Measurements from ENCODE around the gene FAM83F.
"Not testable (repeated sequence)": the region's sequence is repeated elsewhere in the genome, so short reads cannot be mapped to it uniquely, and the experiment has no call there.

The FAM83F gene

GRCh38 chr22:39994566-39995392 lies at the start of gene FAM83F:
FAM83F (plus strand) TSS chr22:39994954; CDS start chr22:39995043, 89 bp downstream.
- no peak for DNase-seq

- no peak for DNase-seq
Measured at GRCh38 chr22:39946126-39946502, 48.6 kb upstream of the FAM83F start.

DNA sequence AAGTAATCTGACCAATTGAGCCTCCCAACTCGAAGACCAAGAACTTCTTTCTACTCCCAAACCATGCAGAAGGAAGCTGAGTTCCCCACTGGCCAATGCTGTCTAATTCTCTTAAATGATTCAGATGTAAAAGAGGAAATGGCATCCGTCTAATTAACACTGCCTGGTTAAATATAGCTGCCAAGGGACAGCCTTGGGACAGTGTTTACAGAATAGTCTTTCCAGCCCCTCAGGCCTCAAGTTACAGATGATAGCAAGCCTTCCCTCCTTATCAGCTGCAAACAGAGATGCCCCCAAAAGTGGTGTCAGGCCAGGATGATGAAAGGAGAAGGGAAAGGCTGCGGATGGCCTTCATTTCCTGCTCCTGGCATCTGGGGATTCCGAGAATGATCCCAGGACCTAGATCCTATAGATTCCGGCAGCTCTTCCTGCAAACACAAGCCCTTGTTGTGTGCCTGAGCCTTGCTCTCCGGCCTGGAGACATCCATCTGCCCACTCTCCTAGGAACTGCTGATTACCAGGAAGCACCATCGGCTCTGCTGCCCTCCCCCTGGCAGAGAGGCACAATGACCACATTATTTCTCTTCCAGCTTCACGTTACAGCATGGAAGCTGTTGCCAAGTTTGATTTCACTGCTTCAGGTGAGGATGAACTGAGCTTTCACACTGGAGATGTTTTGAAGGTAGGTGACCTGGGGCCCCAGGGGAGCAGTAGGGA lies 48.1 kb upstream of the FAM83F start:
- DNase-seq, result no peak

DNA sequence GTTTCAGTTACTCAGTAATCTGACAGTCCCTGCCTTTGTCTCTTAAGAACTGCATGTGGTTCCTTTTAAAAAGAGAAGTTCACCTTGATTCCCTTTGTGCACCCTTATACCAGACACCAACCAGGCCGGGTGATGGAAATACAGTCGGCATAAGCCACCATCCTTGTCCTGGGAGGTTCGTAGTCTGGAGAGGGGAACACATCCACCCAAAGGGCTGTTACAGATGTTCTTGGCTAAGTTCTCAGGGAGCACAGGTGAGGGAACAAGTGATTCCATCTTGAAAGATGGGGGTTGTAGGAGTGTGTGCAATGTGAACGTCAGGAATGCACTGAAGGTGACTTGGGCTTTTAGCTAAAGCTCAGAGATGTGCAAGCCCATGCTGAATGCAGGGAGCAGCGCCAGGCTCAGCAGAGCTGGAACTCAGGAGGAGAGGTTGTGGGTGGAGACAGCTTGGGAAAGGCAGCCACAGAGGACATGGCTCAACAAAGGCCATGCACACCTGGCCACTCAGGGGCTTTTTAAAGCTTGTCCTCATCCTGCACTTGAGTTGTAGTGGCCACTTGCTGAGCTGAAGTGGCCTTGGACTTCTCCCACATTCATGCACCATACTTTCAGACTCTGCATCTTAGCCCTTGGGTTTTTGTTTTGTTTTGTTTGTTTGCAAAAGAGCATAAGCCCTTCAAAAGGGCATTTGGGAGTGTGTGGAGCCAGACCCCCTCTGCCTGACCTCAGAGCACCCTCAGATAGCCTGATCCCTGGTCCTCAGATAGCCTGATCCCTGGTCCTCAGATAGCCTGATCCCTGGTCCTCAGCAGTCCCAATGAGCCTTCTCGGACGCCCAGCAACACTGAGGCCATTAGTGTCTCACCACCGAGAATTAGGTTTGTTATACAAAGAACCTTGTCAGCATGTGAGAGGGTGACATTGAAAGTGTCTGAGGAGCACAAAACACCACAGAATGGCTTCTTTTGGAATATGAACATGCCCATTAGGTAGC lies 47.2 kb upstream of the FAM83F start:
- no peak for DNase-seq

GRCh38 chr22:39949964-39950737 lies 44.6 kb upstream of the FAM83F start:
- no peak for DNase-seq

GRCh38 chr22:39951603-39952293 lies 43.0 kb upstream of the FAM83F start:
- DNase-seq, result not testable (repeated sequence)

DNA sequence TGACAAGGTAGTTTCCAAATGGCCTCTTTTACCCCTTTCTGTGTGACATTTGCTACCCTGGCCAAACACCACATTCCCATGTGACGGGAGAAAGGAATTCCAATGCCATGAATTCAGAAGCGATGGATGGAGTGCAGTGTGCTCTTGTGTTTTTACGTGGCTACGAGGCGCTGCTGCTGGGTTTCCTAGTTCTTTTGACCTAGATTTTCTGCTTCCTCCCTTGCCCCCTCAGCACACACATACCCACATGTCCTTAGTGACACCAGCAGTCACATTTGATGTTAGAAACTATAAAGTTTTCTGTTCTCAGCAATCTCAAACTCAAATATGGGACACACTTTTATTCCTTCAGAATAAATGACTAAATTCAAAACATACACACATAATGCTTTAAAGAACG lies 42.4 kb upstream of the FAM83F start:
- DNase-seq, result no peak

GRCh38 chr22:39953101-39953500 lies 41.7 kb upstream of the FAM83F start:
- no peak for DNase-seq

GRCh38 chr22:39954584-39955055 lies 40.1 kb upstream of the FAM83F start:
- no peak for DNase-seq

DNA sequence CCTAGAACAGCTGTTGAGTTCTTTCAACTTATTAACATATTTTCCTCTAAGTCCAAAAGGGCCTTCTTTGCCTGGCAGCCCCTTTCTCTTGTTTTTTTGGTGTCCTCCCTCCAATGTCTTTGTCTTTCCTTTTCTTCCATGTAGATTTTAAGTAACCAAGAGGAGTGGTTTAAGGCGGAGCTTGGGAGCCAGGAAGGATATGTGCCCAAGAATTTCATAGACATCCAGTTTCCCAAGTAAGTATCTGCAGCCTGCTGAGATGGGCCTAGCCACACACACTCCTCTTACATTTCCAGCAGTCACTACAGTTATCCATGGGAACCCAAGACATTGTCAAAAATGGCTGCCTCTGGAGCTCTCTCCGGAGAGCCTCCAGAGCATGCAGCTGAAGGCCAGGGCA lies 39.1 kb upstream of the FAM83F start:
- no peak for DNase-seq

DNA sequence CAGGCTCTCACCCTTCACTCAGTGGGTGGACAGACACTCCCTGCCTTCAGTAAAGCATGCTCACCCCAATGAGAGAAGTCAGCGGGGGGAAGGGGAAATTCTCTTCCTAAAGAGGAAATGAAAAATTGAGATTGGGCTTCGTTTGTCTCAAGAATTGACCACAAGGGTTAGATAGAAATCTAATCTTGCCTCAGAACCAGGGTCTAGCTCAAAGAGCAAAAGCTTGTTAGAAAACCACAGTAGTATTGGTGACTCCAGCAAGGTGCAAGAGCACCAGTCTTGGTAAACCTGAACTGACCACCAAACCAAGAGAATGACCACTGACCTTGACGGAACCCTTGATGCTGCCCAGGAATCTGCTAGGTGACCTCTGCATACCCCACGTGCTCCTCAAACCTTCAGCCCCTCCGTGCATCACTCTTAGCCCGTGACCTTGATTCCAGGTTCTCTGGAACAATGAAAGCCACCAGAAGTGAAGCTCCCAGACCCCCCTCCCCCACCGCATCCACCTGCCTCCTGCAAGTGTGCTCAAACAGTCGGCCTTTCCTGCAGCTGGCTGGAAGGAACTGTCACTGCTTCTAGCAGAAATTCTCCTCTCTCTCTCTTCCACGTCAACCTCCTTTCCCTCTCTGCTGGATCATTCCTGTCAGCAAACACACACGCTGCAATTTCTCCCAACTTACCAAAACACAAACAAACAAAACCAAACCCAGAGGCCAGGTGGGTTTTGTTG lies 37.7 kb upstream of the FAM83F start:
- no peak for DNase-seq

DNA sequence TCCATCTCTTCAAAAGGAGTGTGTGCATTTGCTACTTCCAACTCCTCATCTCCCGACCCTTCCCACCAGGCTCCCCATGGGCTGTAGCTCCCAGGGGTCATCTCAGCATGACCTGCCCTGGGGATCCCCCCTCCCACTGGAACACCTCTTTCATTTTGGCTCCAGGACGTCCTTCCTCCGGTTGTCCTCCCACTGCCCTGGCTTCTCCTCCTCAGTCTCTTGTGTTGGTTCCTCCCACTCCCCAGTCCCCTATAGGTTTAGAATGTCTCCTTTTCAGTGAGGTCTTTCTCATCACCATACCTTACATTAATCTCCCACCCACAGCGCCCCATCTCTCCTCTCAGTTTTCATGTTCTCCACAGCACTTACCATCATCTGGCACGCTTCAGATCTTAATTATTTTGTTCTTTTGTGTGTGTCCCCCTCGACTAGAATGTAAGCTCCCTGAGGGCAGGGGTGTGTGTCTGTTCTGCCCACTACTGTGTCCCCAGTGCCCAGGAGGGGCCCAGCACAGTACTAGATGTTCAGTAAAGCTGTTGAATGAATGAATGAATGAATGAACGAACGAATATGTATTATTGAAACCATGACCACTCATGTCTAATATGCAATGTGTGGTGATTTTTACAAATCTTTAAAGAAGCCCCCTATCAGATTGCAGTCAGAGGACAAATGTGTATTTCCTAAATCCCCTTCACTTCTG lies 36.6 kb upstream of the FAM83F start:
- DNase-seq, result no peak

DNA sequence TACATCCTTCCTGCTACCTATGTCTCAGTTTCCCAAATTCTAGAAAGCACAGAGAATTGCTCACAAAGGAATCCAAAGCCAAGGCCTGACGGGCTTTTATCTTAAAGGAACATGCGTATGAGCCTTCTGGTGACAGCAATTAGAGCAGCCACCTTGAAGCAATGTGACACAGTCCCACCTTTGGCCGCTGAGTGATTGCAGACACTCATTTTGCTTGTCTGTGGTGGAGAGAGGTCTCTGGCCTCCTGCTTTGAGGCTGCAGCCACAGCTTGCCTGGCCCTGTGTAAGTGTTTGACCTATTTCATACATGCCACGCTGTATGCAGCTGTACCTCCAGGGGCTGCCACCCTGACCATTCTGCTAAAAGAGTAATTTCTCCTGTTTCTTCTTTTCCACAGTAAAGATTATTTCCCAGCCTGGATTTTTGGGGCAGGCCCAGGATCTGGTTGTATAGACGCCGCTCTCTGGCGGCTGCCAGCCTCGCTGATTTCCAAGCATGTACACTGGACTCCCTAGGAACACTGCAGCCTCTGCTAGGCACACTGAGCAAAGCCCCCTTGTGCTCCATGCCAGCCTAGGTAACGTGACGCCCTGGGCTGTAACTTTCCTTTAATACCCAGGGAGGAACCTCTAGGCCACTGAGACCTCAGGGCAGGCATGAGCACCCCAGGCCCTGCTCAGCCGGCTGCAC lies 35.7 kb upstream of the FAM83F start:
- no peak for DNase-seq

- no peak for DNase-seq
Measured at GRCh38 chr22:39959640-39960447, 34.9 kb upstream of the FAM83F start, which contains the start of gene TMA7B. TMA7B (plus strand) TSS chr22:39960397; CDS start chr22:39964375, 3,978 bp downstream.

- DNase-seq, result no peak
Measured at GRCh38 chr22:39960791-39961746, 33.7 kb upstream of the FAM83F start.

DNA sequence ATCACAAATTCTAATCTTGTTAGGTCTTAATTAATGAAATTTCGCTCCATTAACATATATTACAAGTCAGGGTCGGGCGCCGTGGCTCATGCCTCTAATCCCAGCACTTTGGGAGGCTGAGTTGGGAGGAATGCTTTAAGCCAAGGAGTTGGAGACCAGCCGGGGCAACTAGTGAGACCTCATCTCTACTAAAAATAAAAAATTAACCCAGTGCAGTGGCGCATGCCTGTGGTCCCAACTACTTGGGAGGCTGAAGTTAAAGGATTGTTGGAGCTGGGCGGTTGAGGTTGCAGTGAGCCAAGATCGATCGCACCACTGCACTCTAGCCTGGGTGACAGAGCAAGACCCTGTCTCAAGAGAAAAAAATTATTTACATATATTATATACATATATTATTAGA lies 32.7 kb upstream of the FAM83F start:
- no peak for DNase-seq

DNA sequence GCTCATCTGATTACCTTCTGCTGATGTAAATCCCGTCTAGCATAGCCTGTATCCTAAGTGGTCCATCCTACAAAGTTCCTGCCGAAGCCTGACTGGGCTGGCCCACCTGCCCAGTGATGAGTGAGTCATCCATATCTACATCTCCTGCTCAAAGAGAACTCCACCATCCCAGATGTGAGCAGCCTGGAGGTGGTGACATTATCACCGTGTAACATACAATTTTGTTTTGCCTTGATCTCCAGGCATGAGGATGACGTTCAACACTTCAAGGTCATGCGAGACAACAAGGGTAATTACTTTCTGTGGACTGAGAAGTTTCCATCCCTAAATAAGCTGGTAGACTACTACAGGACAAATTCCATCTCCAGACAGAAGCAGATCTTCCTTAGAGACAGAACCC lies 29.0 kb upstream of the FAM83F start:
- no peak for DNase-seq

Measured in amniotic stem cell (primary cell).